Measurements from ENCODE around the gene LYSMD1.

DNA sequence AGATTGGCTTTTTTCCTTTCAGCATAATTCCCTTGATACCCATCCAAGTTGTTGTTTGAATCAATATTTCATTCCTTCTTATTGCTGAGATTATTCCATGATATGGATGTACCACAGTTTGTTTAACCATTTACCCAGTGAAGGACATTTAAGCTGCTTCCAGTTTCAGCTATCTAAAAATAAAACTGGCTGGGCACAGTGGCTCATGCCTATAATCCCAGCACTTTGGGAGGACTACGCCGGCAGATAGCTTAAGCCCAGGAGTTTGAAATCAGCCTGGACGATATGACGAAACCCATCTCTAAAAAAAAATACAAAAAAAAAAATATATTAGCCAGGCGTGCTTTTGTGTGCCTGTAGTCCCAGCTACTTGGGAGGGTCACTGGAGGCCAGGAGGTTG, 51.8 kb downstream of the LYSMD1 start:
- TF ChIP-seq, protein P1, sequence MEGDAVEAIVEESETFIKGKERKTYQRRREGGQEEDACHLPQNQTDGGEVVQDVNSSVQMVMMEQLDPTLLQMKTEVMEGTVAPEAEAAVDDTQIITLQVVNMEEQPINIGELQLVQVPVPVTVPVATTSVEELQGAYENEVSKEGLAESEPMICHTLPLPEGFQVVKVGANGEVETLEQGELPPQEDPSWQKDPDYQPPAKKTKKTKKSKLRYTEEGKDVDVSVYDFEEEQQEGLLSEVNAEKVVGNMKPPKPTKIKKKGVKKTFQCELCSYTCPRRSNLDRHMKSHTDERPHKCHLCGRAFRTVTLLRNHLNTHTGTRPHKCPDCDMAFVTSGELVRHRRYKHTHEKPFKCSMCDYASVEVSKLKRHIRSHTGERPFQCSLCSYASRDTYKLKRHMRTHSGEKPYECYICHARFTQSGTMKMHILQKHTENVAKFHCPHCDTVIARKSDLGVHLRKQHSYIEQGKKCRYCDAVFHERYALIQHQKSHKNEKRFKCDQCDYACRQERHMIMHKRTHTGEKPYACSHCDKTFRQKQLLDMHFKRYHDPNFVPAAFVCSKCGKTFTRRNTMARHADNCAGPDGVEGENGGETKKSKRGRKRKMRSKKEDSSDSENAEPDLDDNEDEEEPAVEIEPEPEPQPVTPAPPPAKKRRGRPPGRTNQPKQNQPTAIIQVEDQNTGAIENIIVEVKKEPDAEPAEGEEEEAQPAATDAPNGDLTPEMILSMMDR (IDR thresholded peaks at IDR 0.05; ENCODE audit: borderline replicate concordance, extremely low read depth, low read length, poor library complexity, severe bottlenecking) = no peak
- no peak for TF ChIP-seq EZH2 (IDR thresholded peaks at IDR 0.05; ENCODE audit: borderline replicate concordance, low read depth, low read length, severe bottlenecking)

Measured in DND-41 (cell line).